Fibroblast of skin of abdomen (primary cell): ENCODE measurements around the gene STPG3.

Experiments
- DNase-seq: peaks from one replicate; pipeline ENCODE4 v3.0.0-alpha.2; 2013

The STPG3 gene

GRCh38 chr9:137222190-137223077 is 28.7 kb upstream of the STPG3 start, which contains the start of gene RNF208:
Gene RNF208, minus strand, starts transcription at chr9:137222240. Its CDS starts 1,028 bp downstream, at chr9:137221212.
- DNase-seq = no peak

DNA sequence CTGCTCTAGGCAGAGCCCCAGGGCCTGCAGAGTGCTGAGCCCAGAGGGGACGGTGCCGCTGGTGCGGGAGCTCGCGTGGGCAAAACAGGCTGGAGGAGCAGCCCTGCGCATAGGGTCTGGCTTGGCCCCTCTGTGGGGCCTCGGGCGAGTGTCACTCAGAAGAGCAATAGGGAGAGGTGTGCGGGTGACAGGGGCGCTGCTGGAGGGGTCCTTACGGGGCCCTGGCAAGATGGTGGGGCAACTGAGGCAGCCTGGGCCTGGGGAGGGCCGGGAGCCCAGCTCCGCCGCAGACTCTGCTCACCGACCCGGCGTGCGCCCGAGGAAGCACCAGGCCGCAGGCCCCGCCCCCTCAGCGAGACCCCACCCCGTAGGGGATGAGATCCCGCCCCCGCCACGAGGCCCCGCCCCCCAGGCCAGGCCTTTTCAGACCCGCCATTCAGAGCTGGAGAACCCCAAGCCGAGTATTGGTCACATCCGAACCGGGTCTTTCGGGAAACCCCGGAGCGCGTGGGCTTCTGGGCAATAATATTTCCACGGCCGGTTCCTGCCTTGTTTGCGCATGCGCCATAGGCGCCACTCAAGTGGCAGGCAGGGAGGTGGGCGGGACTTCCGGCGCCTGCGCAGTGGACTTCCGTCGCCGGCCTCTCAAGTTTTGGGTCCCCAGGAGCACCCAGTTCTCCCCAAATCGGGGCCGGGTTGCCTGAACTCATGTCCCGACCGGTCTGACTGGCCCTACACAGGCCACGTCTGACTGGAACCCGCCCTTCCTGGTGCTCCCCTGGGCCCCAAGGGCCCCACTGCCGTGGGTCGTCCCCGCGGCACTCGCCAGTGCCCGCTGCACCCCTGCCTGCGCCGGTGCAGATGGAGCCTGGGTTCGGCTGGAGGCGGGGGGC is 27.8 kb upstream of the STPG3 start:
- peak; percentile 99 for DNase-seq

- no peak for DNase-seq
These were observed 26.0 kb upstream of the STPG3 start, which contains the start of gene CYSRT1 for GRCh38 chr9:137224830-137225694. Gene CYSRT1, plus strand, starts transcription at chr9:137225174. Its CDS starts 448 bp downstream, at chr9:137225622.

DNA sequence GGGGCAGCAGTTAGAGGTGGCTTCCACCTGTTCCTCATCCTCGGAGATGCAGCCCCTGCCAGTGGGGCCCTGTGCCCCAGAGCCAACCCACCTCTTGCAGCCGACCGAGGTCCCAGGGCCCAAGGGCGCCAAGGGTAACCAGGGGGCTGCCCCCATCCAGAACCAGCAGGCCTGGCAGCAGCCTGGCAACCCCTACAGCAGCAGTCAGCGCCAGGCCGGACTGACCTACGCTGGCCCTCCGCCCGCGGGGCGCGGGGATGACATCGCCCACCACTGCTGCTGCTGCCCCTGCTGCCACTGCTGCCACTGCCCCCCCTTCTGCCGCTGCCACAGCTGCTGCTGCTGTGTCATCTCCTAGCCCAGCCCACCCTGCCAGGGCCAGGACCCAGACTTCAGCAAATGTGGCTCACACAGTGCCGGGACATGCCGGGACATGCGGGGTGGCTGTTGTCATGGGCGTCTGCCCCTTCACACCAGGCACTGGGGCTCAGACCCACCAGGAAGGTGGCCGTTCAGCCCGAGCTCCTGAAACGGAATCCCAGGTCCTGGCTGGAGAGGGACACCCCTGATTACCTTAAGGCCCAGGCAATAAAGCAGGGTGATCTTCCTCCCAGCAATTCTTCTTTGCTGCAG is 25.3 kb upstream of the STPG3 start:
- DNase-seq = no peak

DNA sequence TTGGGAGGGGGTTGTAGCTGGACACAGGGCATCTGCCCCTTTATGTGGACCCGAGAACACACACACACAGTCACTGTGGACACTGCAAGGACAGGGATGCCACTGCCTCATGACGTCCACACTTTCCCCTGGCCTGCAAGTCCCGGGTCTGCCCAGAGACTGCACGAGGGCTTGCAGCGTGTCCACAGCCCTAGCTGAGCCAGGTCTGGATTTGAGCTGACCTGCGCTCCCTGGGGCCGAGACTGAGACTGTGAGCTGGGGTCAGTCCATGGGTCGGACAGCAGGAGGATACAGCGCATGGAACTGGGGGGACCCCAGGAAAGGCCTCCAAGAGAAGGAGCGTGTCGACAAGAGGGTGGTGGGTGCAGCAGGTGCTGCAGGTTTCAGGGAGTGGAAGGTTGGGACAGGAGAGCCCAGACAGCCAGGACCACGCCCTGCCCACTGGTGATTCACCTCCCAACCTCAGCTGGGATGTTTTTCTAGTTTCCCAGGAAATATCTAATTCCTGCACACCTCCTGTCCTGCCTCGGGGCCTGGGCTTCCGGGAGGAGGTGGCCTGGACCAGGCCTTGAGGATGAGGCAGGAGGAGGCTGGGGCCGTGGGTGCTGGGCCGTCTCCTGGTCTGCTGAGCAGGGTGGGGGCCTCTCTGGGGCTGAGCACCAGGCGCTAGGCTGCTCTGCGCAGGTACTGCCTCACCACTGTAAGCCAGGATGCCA is 24.6 kb upstream of the STPG3 start:
- DNase-seq = no peak

- DNase-seq = peak; percentile 63
These were observed 23.8 kb upstream of the STPG3 start, which contains the start of gene RNF224 for GRCh38 chr9:137227054-137227852. Gene RNF224, plus strand, starts transcription at chr9:137227502. Its CDS starts 834 bp downstream, at chr9:137228336.

GRCh38 chr9:137227853-137228505 is 23.1 kb upstream of the STPG3 start:
- no peak for DNase-seq

DNA sequence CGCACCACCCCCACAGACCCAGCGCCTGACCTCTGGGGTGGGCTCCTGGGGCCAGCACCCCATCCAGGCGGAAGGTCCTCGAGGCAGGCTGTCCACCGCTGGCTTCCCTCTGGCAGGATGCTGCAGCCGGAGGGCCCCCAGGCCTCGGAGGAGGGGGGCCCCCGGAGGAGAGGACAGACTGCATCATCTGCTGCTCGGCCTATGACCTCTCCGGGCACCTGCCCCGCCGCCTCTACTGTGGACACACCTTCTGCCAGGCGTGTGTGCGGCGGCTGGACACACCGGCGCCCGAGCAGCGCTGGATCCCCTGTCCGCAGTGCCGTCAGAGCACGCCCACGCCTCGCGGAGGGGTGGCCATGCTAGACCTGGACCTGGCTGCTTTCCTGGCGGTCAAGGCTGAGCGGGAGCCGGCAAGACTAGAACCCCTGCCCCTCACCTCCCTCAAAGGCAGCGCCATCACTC is 22.5 kb upstream of the STPG3 start:
- DNase-seq = no peak

DNA sequence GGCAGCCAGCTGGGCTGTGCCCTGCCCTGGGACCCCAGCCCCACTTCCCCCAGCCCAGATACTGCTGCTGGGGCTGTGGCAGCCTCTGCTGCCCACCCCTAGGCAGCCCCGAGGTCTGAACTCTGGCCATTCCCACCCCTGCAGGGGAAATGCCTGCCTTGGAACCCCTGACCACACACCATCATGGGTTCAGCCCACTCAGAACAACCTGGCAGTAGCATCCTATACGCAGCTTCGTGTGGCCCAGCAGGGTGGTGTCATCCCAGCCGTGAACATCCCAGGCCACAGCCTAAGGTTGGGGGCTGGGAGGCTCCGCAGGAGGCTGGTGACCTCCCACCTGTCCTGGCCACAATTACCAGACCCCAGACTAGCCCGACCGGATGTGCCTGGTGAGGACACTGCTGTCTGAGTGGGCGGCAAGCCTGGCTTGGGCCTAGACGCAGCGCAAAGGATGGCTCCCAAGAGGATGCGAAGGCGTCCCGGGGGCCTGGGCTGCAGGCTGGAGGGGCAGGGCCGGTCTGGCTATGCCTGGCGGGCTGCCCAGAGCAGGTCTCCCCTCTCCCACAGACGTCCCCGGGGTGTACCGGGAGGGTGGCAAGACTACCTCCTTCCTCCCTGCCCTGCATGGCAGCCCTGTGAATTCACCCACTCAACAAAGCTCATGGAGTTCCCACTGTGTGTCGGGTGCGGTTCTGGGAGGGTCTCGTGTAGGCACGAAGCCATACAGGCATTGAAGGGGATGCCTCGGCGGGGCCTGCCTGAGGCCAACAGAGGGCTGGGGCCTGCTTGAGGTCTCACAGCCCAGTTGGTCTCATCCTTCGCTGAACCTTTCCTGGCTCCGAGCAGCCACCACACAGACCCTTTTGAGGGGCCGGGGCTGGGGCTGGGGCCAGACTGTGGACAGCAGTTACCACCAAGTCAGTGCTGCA is 21.9 kb upstream of the STPG3 start:
- DNase-seq = no peak

- no peak for DNase-seq
These were observed 21.0 kb upstream of the STPG3 start for GRCh38 chr9:137229903-137230704.

DNA sequence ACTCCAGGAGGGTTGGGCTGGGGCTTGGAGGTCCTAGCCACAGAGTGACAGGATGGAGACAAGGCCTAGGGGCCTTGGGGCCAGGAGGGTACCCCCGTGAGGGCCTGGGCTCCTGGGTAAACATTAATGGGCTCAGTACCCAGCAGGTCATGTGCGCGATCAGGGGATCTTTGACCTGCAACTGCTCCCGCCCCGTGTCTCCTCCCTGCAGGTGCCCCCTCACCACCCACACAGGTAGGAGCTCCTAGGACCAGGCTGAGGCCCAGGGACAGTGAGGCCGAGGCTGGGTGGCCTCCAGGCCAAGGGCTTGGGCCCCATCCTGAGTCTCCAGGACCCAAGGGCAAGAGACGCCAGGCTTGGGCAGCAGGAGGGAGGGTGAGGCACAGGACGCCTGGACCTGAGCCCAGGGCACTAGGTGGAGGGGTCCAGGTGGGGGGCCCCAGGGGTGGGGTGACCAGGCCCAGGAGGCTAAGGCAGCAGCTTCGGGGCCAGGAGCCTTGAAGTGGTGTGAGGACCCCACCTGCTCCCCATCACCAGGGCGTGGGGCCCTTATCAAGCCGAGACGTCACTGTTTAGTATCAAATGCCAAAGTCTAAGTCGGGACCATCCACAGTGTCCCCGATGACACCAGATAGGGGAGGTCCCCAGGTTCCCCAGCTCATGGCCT is 20.2 kb upstream of the STPG3 start, which contains the start of gene SLC34A3:
TSS of gene SLC34A3 (plus strand) at position 197 of the 667 bp plus-strand sequence. CDS start 802 bp downstream, outside the sequence.
- DNase-seq = no peak

DNA sequence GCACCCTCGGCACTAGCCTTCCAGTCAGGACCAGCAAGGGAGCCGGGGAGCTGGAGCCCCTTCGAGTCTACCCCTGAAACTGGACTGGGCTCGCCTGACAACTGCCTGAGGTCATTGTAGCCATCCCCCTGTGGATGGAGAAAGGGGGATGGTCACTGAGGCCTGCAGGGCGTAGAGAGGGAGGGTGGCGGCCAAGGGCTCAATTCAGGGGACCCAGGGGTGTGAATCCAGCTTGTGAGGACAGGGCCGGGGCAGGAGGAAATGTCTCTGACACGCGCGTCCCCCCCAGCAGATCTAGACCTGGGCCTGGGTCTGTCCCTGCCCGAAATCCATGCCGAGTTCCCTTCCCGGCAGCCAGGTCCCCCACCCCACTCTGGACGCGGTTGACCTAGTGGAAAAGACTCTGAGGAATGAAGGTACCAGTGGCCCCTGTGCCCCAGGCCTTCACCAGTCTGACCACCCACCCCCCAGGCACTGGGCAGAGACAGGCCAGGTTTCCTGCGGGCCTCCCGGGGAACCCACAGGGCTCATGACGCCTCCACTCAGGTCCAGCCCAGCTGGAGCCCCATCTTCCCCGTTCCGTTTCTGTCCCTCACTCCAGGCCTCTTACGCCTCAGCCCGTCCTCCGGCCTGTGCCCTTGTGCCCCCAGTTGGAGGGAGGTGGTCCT is 19.6 kb upstream of the STPG3 start:
- no peak for DNase-seq

DNA sequence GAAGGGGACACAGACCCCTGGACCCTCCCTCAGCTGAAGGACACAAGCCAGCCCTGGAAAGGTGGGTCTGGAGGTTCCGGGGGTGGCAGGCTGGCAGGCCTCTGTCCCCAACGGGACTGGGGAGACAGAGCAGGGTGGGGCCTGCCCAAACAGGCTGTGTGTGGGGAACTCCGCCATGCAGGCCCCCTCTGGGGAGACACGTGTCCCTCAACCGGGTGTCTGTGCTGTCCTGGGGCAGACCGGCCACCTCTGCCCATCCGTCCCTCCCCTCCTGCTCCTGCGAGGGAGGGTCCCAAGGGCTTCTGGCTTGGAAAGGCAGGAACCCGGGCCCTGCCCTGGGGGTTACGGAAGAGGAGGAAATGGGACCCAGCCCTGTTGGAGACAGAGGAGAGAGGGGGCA is 19.0 kb upstream of the STPG3 start:
- no peak for DNase-seq

- DNase-seq = no peak
These were observed 18.6 kb upstream of the STPG3 start for GRCh38 chr9:137232510-137232909.

DNA sequence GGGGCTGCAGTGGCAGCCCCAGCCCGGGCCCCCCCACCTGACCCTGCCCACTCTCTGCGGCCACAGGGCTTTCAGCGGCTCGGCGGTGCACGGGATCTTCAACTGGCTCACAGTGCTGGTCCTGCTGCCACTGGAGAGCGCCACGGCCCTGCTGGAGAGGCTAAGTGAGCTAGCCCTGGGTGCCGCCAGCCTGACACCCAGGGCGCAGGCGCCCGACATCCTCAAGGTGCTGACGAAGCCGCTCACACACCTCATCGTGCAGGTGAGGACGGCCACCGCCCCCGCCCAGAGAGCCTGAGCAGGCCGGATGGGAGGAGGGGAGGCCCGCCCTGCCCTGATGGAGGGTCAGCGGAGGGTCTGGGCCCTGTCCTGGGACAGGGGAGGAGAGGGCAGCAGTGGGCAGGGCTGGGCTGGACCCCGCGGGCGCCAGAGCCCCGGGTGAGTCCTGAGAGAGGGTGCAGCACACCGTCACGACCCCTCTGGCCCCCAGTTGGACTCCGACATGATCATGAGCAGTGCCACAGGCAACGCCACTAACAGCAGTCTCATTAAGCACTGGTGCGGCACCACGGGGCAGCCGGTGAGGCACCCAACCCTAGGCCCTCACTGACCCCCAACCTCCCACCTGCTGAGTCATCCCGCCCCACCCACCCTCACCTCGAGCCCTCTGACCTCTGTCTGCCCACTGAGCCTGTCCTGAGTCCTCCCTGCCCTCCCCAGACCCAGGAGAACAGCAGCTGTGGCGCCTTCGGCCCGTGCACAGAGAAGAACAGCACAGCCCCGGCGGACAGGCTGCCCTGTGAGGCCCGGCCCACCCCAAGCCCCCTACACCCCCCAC is 17.7 kb upstream of the STPG3 start:
- no peak for DNase-seq
